Measurements from ENCODE around the gene TMEM139.
"Not testable (repeated sequence)": the region's sequence is repeated elsewhere in the genome, so short reads cannot be mapped to it uniquely, and the experiment has no call there.

TMEM139 gene

GRCh38 chr7:143259765-143260164 lies 25.0 kb upstream of the TMEM139 start:
- no peak for DNase-seq (ENCODE audit: low read depth)

DNA sequence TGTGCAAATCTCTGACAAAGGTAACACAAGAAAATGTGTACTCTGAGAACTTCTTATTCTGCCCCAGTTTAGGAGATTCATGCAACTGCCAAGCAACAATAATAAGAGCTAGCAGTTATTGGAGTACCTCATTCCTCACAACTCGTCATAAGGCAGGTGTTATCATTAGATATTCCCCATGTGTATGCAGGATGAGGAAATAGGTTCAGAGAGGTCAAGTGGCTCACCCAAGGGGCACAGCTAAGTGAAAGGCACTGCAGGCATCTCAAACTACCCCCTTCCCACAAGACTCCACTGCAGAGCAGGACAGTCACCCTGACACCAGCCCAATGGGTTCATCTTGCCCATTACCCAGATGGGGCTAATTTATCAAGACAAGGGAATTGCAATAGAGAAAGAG lies 22.9 kb upstream of the TMEM139 start:
- no peak for DNase-seq (ENCODE audit: low read depth)

DNA sequence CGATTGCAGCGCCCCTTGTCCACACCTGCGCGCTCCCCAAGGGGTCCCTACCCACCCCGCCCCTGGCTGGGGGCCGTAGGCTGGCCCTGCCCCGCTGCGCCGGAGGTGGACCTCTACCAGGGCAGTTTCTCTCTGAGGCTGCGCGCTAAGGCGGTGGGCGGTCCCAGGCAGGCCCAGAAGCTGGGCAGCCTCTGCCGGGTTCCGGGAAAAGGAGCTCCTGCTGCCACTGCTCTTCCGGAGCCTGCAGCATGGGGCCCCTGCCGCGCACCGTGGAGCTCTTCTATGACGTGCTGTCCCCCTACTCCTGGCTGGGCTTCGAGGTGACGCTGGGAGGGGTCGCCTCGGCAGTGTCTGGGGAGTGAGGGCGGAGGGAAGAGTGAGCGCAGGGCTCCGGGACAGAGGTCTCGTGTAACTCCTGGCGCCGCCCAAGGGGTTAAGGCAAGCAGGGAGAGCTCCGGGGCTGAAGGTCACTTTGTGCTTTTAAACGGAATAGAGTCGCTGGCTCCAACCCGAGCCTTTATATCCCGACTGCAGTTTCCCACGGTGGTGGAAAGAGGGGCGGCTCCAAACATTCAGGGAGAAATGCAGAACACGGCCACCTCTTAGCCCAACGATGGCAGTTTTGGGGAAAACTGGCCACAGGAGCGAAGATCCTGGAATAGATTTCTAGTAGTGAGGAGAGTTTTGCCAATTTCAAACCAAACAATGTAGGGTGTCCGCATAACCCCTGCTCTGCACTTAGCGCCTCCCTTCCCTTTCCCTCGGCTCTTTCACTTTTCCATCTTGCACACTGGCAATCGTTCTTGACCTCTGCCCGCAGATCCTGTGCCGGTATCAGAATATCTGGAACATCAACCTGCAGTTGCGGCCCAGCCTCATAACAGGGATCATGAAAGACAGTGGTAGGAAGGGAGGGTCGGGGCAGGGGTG lies 21.2 kb upstream of the TMEM139 start, which contains the start of gene GSTK1:
Gene GSTK1 (plus strand): TSS at position 176 of the 930 bp plus-strand sequence. CDS start 73 bp downstream, at position 249.
- DNase-seq (ENCODE audit: low read depth) = peak; percentile 54

- DNase-seq (ENCODE audit: low read depth) = not testable (repeated sequence)
Measured at GRCh38 chr7:143264196-143264568, 20.6 kb upstream of the TMEM139 start.

GRCh38 chr7:143265017-143265693 lies 19.6 kb upstream of the TMEM139 start:
- no peak for DNase-seq (ENCODE audit: low read depth)

DNA sequence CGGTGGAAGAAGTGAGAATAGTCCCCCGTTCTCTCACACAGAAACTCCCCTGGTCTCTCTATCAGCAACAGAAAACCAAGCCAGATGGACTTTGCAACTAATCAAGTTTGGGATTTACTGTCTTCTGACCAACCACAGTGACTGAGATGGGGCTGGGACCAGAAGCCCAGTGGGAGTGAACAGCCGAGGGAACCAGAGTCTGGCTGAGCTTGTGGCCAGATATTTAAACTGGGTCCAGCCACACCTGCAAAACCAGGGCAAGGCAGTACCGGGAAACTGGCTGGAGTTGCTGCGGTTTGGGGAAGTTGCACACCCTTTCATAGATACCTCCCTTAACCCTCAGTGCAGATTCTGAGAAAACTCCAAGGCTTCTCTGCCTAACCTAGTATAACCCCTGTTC lies 15.5 kb upstream of the TMEM139 start:
- no peak for DNase-seq (ENCODE audit: low read depth)

DNA sequence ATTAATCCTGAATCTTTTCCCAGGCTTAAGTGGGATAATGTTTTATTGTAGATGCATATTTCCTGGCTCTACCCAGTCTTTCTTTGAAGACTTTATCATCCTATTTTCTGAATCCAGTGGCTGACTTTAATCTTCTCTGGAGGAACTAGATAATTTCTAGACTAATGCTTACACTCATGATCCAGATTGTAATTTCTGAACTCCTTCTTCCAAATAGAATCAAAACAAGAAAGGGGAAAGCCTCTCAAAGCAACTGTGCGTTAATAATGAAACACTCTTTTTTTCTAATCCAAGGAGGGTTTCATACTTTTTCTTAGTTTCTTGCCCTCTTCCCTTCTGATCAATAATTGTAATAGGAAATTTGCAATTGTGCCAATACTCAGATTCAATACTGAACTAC lies 13.5 kb upstream of the TMEM139 start:
- no peak for DNase-seq (ENCODE audit: low read depth)

DNA sequence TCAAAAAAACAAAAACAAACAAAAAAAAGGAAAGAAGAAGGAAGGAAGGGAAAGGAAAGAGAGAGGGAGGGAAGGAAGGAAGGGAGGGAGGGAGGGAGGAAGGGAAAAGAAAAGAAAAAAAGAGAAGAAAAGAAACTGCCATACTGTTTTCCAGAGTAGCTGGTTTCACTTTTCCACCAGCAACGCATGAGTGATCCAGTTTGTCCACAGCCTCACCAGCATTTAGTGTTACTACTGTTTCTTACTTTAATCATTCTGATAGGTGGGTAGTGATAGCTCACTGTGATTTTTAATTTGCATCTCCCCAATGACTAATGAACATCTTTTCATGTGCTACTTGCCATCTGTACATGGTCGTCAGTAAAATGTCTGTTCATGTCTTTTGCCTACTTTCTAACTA lies 11.9 kb upstream of the TMEM139 start:
- no peak for DNase-seq (ENCODE audit: low read depth)

- DNase-seq (ENCODE audit: low read depth) = peak; percentile 66
Measured at GRCh38 chr7:143279186-143280098, 5.3 kb upstream of the TMEM139 start.

DNA sequence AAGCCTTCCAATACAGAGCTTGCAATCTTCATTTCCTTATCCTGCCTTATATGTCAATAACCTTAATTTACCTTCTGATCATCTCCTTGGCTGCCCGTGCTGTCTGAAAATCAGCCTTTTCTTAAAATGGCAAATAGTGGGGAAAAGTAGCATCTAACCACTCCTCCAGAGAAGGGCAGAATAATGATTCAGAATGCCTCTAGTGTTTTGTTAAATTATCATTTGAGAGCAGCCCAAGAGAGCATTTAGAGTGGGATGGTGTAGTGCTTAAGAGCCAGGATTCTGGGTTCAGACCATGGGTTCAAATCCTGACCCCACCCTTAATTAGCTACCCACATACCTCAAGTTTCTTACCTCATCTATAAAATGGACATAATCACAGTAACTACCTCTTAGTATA lies 4.6 kb upstream of the TMEM139 start:
- DNase-seq (ENCODE audit: low read depth) = no peak

DNA sequence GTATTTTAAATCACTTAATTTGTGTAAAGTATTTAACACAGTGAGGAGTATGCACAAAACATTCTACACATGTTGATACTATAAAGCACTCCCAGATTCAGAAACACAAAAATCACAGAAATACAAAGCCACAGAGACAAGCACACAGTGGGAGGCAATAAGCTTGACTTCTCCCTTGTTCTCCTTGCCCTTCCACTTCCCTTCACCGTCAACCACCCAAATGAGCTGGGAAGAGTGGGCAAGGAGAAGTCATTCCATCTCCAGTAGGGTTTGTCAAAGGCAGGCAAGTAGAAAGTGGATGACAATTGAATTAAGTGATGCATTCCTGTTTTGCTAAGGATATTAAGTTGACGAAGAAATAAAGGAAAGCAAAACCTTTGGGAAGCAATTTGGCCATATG lies 4.2 kb upstream of the TMEM139 start:
- no peak for DNase-seq (ENCODE audit: low read depth)

- DNase-seq (ENCODE audit: low read depth) = no peak
Measured at GRCh38 chr7:143281529-143281928, 3.2 kb upstream of the TMEM139 start.

DNA sequence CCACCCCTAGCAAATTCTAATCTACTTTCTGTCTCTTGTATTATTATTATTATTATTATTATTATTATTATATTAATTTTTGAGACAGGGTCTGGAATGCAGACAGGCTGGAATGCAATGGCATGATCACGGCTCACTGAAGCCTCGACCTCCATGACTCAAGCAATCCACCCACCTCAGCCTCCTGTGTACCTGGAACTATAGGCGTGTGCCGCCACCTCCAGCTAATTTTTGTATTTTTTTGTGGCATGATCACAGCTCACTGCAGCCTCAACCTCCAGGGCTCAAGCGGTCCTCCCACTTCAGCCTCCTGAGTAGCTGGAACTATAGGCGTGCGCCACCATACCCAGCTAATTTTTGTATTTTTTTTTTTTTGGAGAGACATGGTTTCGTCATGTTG lies 2.6 kb upstream of the TMEM139 start:
- no peak for DNase-seq (ENCODE audit: low read depth)

DNA sequence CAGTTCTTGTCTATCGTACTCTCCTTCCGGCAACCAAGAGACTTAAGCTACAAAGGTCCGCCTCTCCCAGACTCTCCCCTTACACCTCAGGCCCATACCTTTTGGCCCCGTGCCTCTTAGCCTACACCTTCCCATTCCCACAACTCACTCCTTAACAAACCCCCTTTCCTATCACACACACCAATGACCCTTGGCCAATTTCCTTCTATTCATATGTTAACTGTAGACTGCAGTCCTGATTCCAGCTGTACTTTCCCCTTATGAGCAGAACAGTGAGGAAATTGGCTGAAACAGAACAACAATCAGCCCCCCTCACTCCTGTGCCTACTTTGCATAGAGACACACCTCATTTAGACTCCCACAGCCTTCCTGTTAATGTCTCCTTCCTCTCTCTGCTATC lies 1.4 kb upstream of the TMEM139 start:
- no peak for DNase-seq (ENCODE audit: low read depth)

DNA sequence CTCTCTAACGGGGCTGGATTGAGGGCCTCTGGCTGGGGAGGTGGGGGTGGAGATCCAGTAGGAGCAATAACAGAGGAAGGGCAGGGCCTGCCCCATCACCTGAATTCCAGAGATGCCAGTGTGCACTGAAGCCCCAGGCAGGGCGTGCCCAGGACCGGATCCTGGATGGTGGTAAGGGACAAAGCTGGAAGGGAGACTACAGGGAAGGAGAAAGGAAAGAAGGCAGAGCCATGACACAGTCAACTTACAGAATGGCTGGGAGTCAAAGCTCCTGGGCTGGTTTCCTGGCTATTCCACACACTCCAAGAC lies 666 bp downstream of the TMEM139 start:
- DNase-seq (ENCODE audit: low read depth) = no peak

DNA sequence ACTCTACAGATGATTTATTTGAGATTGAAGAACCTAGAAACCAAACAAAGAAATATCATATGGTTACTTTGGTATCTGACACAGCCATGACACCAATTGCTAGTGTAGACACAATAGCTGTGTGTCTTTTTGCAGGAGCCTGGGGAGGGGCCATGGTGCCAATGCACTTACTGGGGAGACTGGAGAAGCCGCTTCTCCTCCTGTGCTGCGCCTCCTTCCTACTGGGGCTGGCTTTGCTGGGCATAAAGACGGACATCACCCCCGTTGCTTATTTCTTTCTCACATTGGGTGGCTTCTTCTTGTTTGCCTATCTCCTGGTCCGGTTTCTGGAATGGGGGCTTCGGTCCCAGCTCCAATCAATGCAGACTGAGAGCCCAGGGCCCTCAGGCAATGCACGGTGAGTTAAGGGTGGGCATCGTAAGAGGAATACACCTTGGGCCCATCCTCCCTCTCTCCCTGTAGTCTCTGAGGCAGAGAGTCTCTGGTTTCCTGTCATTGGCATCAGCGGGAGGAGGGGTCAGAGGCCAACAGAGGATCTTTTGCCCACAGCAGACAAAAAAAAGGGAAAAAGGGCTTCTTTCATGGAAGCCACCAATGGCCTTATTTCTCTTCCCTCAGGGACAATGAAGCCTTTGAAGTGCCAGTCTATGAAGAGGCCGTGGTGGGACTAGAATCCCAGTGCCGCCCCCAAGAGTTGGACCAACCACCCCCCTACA lies 1.2 kb downstream of the TMEM139 start:
- no peak for DNase-seq (ENCODE audit: low read depth)

DNA sequence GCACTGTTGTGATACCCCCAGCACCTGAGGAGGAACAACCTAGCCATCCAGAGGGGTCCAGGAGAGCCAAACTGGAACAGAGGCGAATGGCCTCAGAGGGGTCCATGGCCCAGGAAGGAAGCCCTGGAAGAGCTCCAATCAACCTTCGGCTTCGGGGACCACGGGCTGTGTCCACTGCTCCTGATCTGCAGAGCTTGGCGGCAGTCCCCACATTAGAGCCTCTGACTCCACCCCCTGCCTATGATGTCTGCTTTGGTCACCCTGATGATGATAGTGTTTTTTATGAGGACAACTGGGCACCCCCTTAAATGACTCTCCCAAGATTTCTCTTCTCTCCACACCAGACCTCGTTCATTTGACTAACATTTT lies 1.7 kb downstream of the TMEM139 start:
- DNase-seq (ENCODE audit: low read depth) = no peak

GRCh38 chr7:143287339-143287934 lies 2.7 kb downstream of the TMEM139 start:
- no peak for DNase-seq (ENCODE audit: low read depth)

- peak; percentile 94 for DNase-seq (ENCODE audit: low read depth)
Measured at GRCh38 chr7:143287935-143288826, 3.4 kb downstream of the TMEM139 start, which contains the start of gene CASP2. TSS of gene CASP2 (plus strand) at chr7:143288351. CDS start at chr7:143288456, 105 bp downstream.

GRCh38 chr7:143288836-143289235 lies 4.1 kb downstream of the TMEM139 start:
- no peak for DNase-seq (ENCODE audit: low read depth)

Data from stromal cell of bone marrow (primary cell).